Hepatocyte (in vitro differentiated cells): ENCODE results near the gene PMP22. TPM values are rescaled to one million over a fixed set of nuclear protein-coding genes. Genes with fewer than 3 reads are reported as not detected.
"Not testable (repeated sequence)": the region's sequence is repeated elsewhere in the genome, so short reads cannot be mapped to it uniquely, and the experiment has no call there.

Experiments used
- DNase-seq: peaks from one replicate; pipeline ENCODE4 v3.0.0-alpha.2; 2016; ENCODE audit warnings: low spot score
- H2AFZ ChIP-seq: fragments of 200-600 bp; sonication (generic); 2 replicates; pipeline ENCODE4 v1.6.0; 2016; ENCODE audit warnings: antibody characterized with exemption, mild to moderate bottlenecking
- H3K27ac ChIP-seq: fragments of 200-600 bp; sonication (generic); 2 replicates; pipeline ENCODE4 v1.5.1; 2016; ENCODE audit warnings: mild to moderate bottlenecking
- H3K27me3 ChIP-seq: fragments of 200-600 bp; sonication (generic); 2 replicates; pipeline ENCODE4 v1.6.1; 2016
- H3K36me3 ChIP-seq: fragments of 200-600 bp; sonication (generic); replicated peaks from 2 replicates; pipeline ENCODE4 v1.5.1; 2016; ENCODE audit warnings: low read depth; ENCODE audit not compliant: insufficient read depth
- H3K4me1 ChIP-seq: fragments of 200-600 bp; sonication (generic); 2 replicates; pipeline ENCODE4 v1.5.1; 2016; ENCODE audit warnings: mild to moderate bottlenecking, moderate library complexity; ENCODE audit not compliant: insufficient read depth
- H3K4me2 ChIP-seq: fragments of 200-600 bp; sonication (generic); 2 replicates; pipeline ENCODE4 v1.6.0; 2016
- H3K4me3 ChIP-seq: fragments of 200-600 bp; sonication (generic); 2 replicates; pipeline ENCODE4 v1.5.1; 2016; ENCODE audit warnings: mild to moderate bottlenecking
- H3K79me2 ChIP-seq: fragments of 200-600 bp; sonication (generic); 2 replicates; pipeline ENCODE4 v1.6.0; 2017; ENCODE audit warnings: mild to moderate bottlenecking
- H3K9me2 ChIP-seq: fragments of 200-600 bp; sonication (generic); replicated peaks from 2 replicates; pipeline ENCODE4 v1.6.0; 2017; ENCODE audit warnings: mild to moderate bottlenecking; ENCODE audit not compliant: insufficient read depth
- H3K9me3 ChIP-seq: fragments of 200-600 bp; sonication (generic); 2 replicates; pipeline ENCODE4 v1.5.1; 2016; ENCODE audit warnings: low read depth, mild to moderate bottlenecking
- H4K20me1 ChIP-seq: fragments of 200-600 bp; sonication (generic); 2 replicates; pipeline ENCODE4 v1.6.0; 2016; ENCODE audit warnings: mild to moderate bottlenecking; ENCODE audit not compliant: insufficient read depth, poor library complexity, severe bottlenecking
- CTCF ChIP-seq: fragments of 200-600 bp; sonication (generic); IDR thresholded peaks from 2 replicates; pipeline ENCODE4 v1.5.1; 2016; ENCODE audit warnings: antibody characterized with exemption, mild to moderate bottlenecking; ENCODE audit not compliant: poor library complexity
- EZH2 ChIP-seq: fragments of 200-600 bp; sonication (generic); IDR thresholded peaks from 2 replicates; pipeline ENCODE4 v1.6.1; 2016; ENCODE audit warnings: antibody characterized with exemption, mild to moderate bottlenecking, borderline replicate concordance
- EZH2phosphoT487 ChIP-seq: fragments of 200-600 bp; sonication (generic); IDR thresholded peaks from one replicate; pipeline ENCODE4 v1.6.1; 2018; ENCODE audit warnings: antibody characterized with exemption, mild to moderate bottlenecking, low read depth, moderate library complexity; ENCODE audit not compliant: unreplicated experiment, severe bottlenecking
- WGBS: methylation state at CpG from one replicate; pipeline ENCODE4 v1.1.6; 2016; ENCODE audit warnings: low lambda C conversion rate; ENCODE audit errors: missing lambda C conversion rate; 5-methylcytosine and 5-hydroxymethylcytosine counted together
- polyA plus RNA-seq: library from polyadenylated mRNA; unstranded; fragments of >200 nt; fragmentation: Nextera tagmentation; extraction: Ambion mirVana; gene quantifications from 2 replicates; pipeline ENCODE4 v1.2.1, GENCODE V29; 2016
- total RNA-seq: library from RNA; depleted of rRNA; stranded (reverse); fragments of >200 nt; gene quantifications from 2 replicates; pipeline ENCODE4 v1.2.3, GENCODE V29; 2014

PMP22 gene
- total and polyA plus RNA-seq, 2 experiments from 2014 or later = 111 to 163 TPM

GRCh38 chr17:15216481-15216880 is 48.6 kb downstream of the PMP22 start:
- no peaks in the 10 kb centered on the region for H3K4me1 ChIP-seq
- H3K79me2 ChIP-seq = no peaks in the 10 kb centered on the region
- H3K4me3 ChIP-seq = no peak overlapping the region
- no peak overlapping the region for H3K4me2 ChIP-seq
- no peaks in the 10 kb centered on the region for H3K9me2 ChIP-seq
- TF ChIP-seq EZH2phosphoT487 = no peak
- no peak for TF ChIP-seq CTCF
- TF ChIP-seq EZH2 = no peak
- H3K36me3 ChIP-seq = no peaks in the 10 kb centered on the region
- H3K9me3 ChIP-seq = no peaks in the 10 kb centered on the region
- H2AFZ ChIP-seq = no peak overlapping the region
- DNase-seq = no peak
- WGBS = 94% methylated on average over 2 of the region's 2 CpGs
- H4K20me1 ChIP-seq = no peaks in the 10 kb centered on the region
- no peaks in the 10 kb centered on the region for H3K27me3 ChIP-seq
- no peak overlapping the region for H3K27ac ChIP-seq

- Histone ChIP-seq H3K27ac (no peak overlapping the region), H3K4me2 (no peak overlapping the region), H3K36me3 (no peaks in the 10 kb centered on the region), H3K4me3 (no peak overlapping the region), H3K9me2 (no peaks in the 10 kb centered on the region), H3K9me3 (no peaks in the 10 kb centered on the region), H2AFZ (no peak overlapping the region), H3K79me2 (no peaks in the 10 kb centered on the region), H3K27me3 (no peaks in the 10 kb centered on the region), H3K4me1 (no peaks in the 10 kb centered on the region), H4K20me1 (no peaks in the 10 kb centered on the region)
- DNase-seq = no peak
- WGBS = 68% methylated on average over 5 of the region's 5 CpGs
- no peak for TF ChIP-seq EZH2
- no peak for TF ChIP-seq EZH2phosphoT487
- TF ChIP-seq CTCF = peak; percentile 42
These were observed 51.6 kb downstream of the PMP22 start for GRCh38 chr17:15213381-15214087.

- WGBS = 88% methylated on average over 1 of the region's 1 CpG
- Histone ChIP-seq H4K20me1 (no peaks in the 10 kb centered on the region), H3K27ac (no peak overlapping the region), H3K4me3 (no peak overlapping the region), H3K36me3 (no peaks in the 10 kb centered on the region), H3K4me2 (no peak overlapping the region), H3K27me3 (no peaks in the 10 kb centered on the region), H3K9me2 (no peaks in the 10 kb centered on the region), H3K9me3 (no peaks in the 10 kb centered on the region), H3K79me2 (no peaks in the 10 kb centered on the region), H2AFZ (no peak overlapping the region), H3K4me1 (no peaks in the 10 kb centered on the region)
- DNase-seq = no peak
- no peak for TF ChIP-seq EZH2phosphoT487
These were observed 54.9 kb downstream of the PMP22 start for GRCh38 chr17:15210247-15210646.

- not testable (repeated sequence) for H3K36me3 ChIP-seq, H3K4me1 ChIP-seq, H3K9me3 ChIP-seq, H3K27me3 ChIP-seq, H2AFZ ChIP-seq, H4K20me1 ChIP-seq, H3K79me2 ChIP-seq, H3K4me3 ChIP-seq, H3K4me2 ChIP-seq, DNase-seq, H3K9me2 ChIP-seq, H3K27ac ChIP-seq
- 98% methylated on average over 2 of the region's 2 CpGs for WGBS
These were observed 62.1 kb downstream of the PMP22 start for GRCh38 chr17:15203062-15203461.

- H3K79me2 ChIP-seq, H3K9me3 ChIP-seq, H3K4me3 ChIP-seq, H3K4me1 ChIP-seq, H3K36me3 ChIP-seq, H3K27ac ChIP-seq, DNase-seq, H3K27me3 ChIP-seq, H3K9me2 ChIP-seq, H2AFZ ChIP-seq, H4K20me1 ChIP-seq, H3K4me2 ChIP-seq: not testable (repeated sequence)
- WGBS = 92% methylated on average over 2 of the region's 2 CpGs
These were observed 64.6 kb downstream of the PMP22 start for GRCh38 chr17:15200574-15200973.
